HCT116 (cell line): Measurements from ENCODE around the gene CLIC3. TPM values are rescaled to one million over a fixed set of nuclear protein-coding genes. Genes with fewer than 3 reads are reported as not detected.

Experiments
- ATAC-seq: fragments of 200-7000 bp; cut with Tn5 transposase; 2 replicates; pipeline ENCODE4 v1.9.1; 2020; ENCODE audit warnings: mild to moderate bottlenecking, moderate library complexity
- BruUV-seq: library from RNA; stranded (reverse); fragments of 400-500 nt; replicated peaks from 2 replicates; lab custom pipeline; 2021; lab: Mats Ljungman, UMichigan
- CTCF ChIA-PET: fragments of 300-600 bp; sonication (Branson Sonifier 250); formaldehyde crosslinking; loops from one replicate; lab custom pipeline; 2021; ENCODE audit warnings: antibody characterized with exemption; lab: Charles Lee
- POLR2A ChIA-PET: fragments of 300-600, 350-600 bp; sonication (Branson Sonifier 250); formaldehyde crosslinking; loops from one replicate; lab custom pipeline; 2021; ENCODE audit warnings: antibody characterized with exemption; lab: Charles Lee
- RAD21 ChIA-PET, 2 experiments: fragments of 300-600 bp; sonication (Branson Sonifier 250); formaldehyde crosslinking; loops; one replicate each; lab custom pipeline; 2023; ENCODE audit warnings: low total read pairs in 2 of 2; ENCODE audit not compliant: uncharacterized antibody in 2 of 2, unreplicated experiment in 2 of 2, low non-redundant PET in 1 of 2; lab: Charles Lee
- DNase-seq: peaks from one replicate; pipeline ENCODE4 v3.0.0-alpha.2; 2010; ENCODE audit warnings: low read depth, low spot score
- H2AFZ ChIP-seq: fragments of 200-600 bp; shearing (Covaris generic), sonication (generic); 2 replicates; pipeline ENCODE4 v1.6.1; 2017; ENCODE audit warnings: low read depth, mixed run types, mixed read lengths, antibody characterized with exemption, low read length; ENCODE audit not compliant: poor library complexity, severe bottlenecking
- H3K27ac ChIP-seq: 2 replicates; pipeline ENCODE4 v1.5.1; 2012; ENCODE audit warnings: low read depth, low read length
- H3K27me3 ChIP-seq: fragments of 200-600 bp; sonication (generic); 2 replicates; pipeline ENCODE4 v1.6.1; 2016; ENCODE audit warnings: mixed run types, low read length, mixed read lengths; ENCODE audit not compliant: insufficient read depth
- H3K36me3 ChIP-seq, 2 experiments: fragments of 200-500 bp in 1 of 2; fragments of 200-600 bp in 1 of 2; sonication (Bioruptor generic) in 1 of 2; sonication (generic) in 1 of 2; 2 replicates each; pipeline versions ENCODE4 v1.5.1 to v1.6.1; 2014 to 2016; ENCODE audit warnings: low read length in 2 of 2, inconsistent platforms in 1 of 2, mixed read lengths in 1 of 2, mixed run types in 1 of 2; ENCODE audit not compliant: insufficient read depth in 2 of 2, control insufficient read depth in 1 of 2
- H3K4me1 ChIP-seq, 2 experiments: fragments of 200-600 bp in 1 of 2; sonication (generic) in 1 of 2; 2 replicates each; pipeline versions ENCODE4 v1.5.1 to v1.6.1; 2012 to 2017; ENCODE audit warnings: low read length in 2 of 2, inconsistent platforms in 1 of 2, mild to moderate bottlenecking in 1 of 2, mixed read lengths in 1 of 2, mixed run types in 1 of 2, moderate library complexity in 1 of 2; ENCODE audit not compliant: insufficient read depth in 2 of 2, control insufficient read depth in 1 of 2
- H3K4me2 ChIP-seq: fragments of 200-600 bp; sonication (generic); 2 replicates; pipeline ENCODE4 v1.6.1; 2017; ENCODE audit warnings: mixed run types, low read length, mixed read lengths
- H3K4me3 ChIP-seq, 2 experiments: fragments of 200-600 bp in 1 of 2; sonication (generic) in 1 of 2; replicated peaks in 1 of 2; 2 replicates each; pipeline ENCODE4 v1.5.1; 2011 to 2016; ENCODE audit warnings: low read length in 2 of 2, control low read depth in 1 of 2, low read depth in 1 of 2, mild to moderate bottlenecking in 1 of 2, mixed read lengths in 1 of 2, mixed run types in 1 of 2
- H3K79me2 ChIP-seq: fragments of 200-600 bp; sonication (generic); 2 replicates; pipeline ENCODE4 v1.6.1; 2017; ENCODE audit warnings: mild to moderate bottlenecking, mixed run types, low read length, moderate library complexity, mixed read lengths; ENCODE audit not compliant: insufficient read depth
- H3K9ac ChIP-seq: fragments of 200-600 bp; sonication (generic); 2 replicates; pipeline ENCODE4 v1.6.1; 2016; ENCODE audit warnings: low read length, mixed read lengths
- H3K9me2 ChIP-seq: fragments of 200-600 bp; sonication (generic), shearing (Covaris generic); 2 replicates; pipeline ENCODE4 v1.6.1; 2017; ENCODE audit warnings: mixed run types, mild to moderate bottlenecking, moderate library complexity; ENCODE audit not compliant: insufficient read depth
- H3K9me3 ChIP-seq, 2 experiments: fragments of 200-500 bp in 1 of 2; fragments of 200-600 bp in 1 of 2; sonication (Bioruptor generic) in 1 of 2; sonication (generic) in 1 of 2; 2 replicates each; pipeline ENCODE4 v1.6.1; 2014 to 2017; ENCODE audit warnings: low read length in 2 of 2, mixed read lengths in 2 of 2, inconsistent platforms in 1 of 2, low read depth in 1 of 2, mild to moderate bottlenecking in 1 of 2, mixed run types in 1 of 2, moderate library complexity in 1 of 2; ENCODE audit not compliant: control insufficient read depth in 1 of 2, insufficient read depth in 1 of 2
- H4K20me1 ChIP-seq: fragments of 200-600 bp; sonication (generic), shearing (Covaris generic); 2 replicates; pipeline ENCODE4 v1.6.1; 2017; ENCODE audit warnings: mixed run types, mild to moderate bottlenecking, moderate library complexity; ENCODE audit not compliant: insufficient read depth
- ATF3 ChIP-seq: IDR thresholded peaks from 2 replicates; pipeline ENCODE4 v1.6.1; 2012
- CBX3 ChIP-seq: IDR thresholded peaks from 2 replicates; pipeline ENCODE4 v1.6.1; 2012; ENCODE audit warnings: low read depth
- CEBPB ChIP-seq: IDR thresholded peaks from 2 replicates; pipeline ENCODE4 v1.6.1; 2012; ENCODE audit warnings: low read depth
- EGR1 ChIP-seq: IDR thresholded peaks from 2 replicates; pipeline ENCODE4 v1.6.1; 2012; ENCODE audit warnings: low read depth
- ELF1 ChIP-seq: IDR thresholded peaks from 2 replicates; pipeline ENCODE4 v1.6.1; 2012; ENCODE audit warnings: low read depth, borderline replicate concordance
- EZH2 ChIP-seq: fragments of 200-600 bp; sonication (generic); IDR thresholded peaks from 2 replicates; pipeline ENCODE4 v1.6.1; 2017; ENCODE audit warnings: antibody characterized with exemption, mixed run types
- FOSL1 ChIP-seq: IDR thresholded peaks from 2 replicates; pipeline ENCODE4 v1.6.1; 2012; ENCODE audit warnings: low read depth
- MAX ChIP-seq: IDR thresholded peaks from 2 replicates; pipeline ENCODE4 v1.6.1; 2012
- POLR2A ChIP-seq: IDR thresholded peaks from 2 replicates; pipeline ENCODE4 v1.7.0; 2011; ENCODE audit warnings: borderline replicate concordance; ENCODE audit not compliant: insufficient read depth, insufficient read length; ENCODE audit errors: extremely low read depth
- POLR2AphosphoS5 ChIP-seq: IDR thresholded peaks from 2 replicates; pipeline ENCODE4 v1.6.1; 2011; ENCODE audit warnings: mild to moderate bottlenecking, low read depth, low read length, moderate library complexity
- RAD21 ChIP-seq: IDR thresholded peaks from 2 replicates; pipeline ENCODE4 v1.6.1; 2012; ENCODE audit warnings: low read depth, mild to moderate bottlenecking
- REST ChIP-seq: IDR thresholded peaks from 2 replicates; pipeline ENCODE4 v1.6.1; 2012; ENCODE audit warnings: low read depth
- SIN3A ChIP-seq: IDR thresholded peaks from 2 replicates; pipeline ENCODE4 v1.6.1; 2012; ENCODE audit warnings: low read depth
- ZBTB33 ChIP-seq: IDR thresholded peaks from 2 replicates; pipeline ENCODE4 v1.6.1; 2011; ENCODE audit warnings: mild to moderate bottlenecking, low read length, moderate library complexity; ENCODE audit not compliant: insufficient replicate concordance; ENCODE audit errors: extremely low read depth
- ZFX ChIP-seq: fragments of 450-650 bp; IDR thresholded peaks from 2 replicates; pipeline ENCODE4 v1.6.1; 2017
- intact Hi-C: fragments of 100-400 bp; cut with micrococcal nuclease; formaldehyde crosslinking; loops from 2 replicates; pipeline ENCODE4 v1.10.0; 2022
- total RNA-seq: library from RNA; stranded (reverse); gene quantifications from one replicate; pipeline ENCODE4 v1.2.1, GENCODE V29; 2021; ENCODE audit not compliant: unreplicated experiment

Gene CLIC3
- total RNA-seq, 1 experiment from 2014 or later: 8.4 TPM

GRCh38 chr9:137032858-137033257 is 36.5 kb upstream of the CLIC3 start:
- CTCF ChIA-PET: no interaction called here
- intact Hi-C loops: no loop called here
- ATAC-seq: no peak
- Histone ChIP-seq H3K4me3 (no peak overlapping the region), H3K9me3 (no peaks in the 10 kb centered on the region), H3K4me2 (no peak overlapping the region), H3K9me2 (no peaks in the 10 kb centered on the region), H3K4me1 (peaks cover 17 to 36% of the 10 kb centered on the region in 2 experiments), H3K36me3 (no peaks in the 10 kb centered on the region), H2AFZ (no peak overlapping the region), H3K27me3 (no peaks in the 10 kb centered on the region), H3K9ac (no peak overlapping the region), H3K27ac (no peak overlapping the region), H4K20me1 (no peaks in the 10 kb centered on the region), H3K79me2 (no peaks in the 10 kb centered on the region)
- DNase-seq: no peak
- POLR2A ChIA-PET: no interaction called here
- TF ChIP-seq EGR1: no peak
- TF ChIP-seq POLR2A: no peak
- no peak for TF ChIP-seq ZFX
- no peak for TF ChIP-seq MAX
- no peak for TF ChIP-seq ELF1
- no peak for TF ChIP-seq EZH2
- TF ChIP-seq CBX3: no peak
- TF ChIP-seq RAD21: no peak
- RAD21 ChIA-PET: no interaction called here
- BruUV-seq: no TSS peak

GRCh38 chr9:137031904-137032640 is 35.7 kb upstream of the CLIC3 start, which contains the start of gene FUT7:
Gene FUT7 (minus strand): TSS chr9:137032088. CDS start chr9:137031991, 97 bp downstream.
- DNase-seq (no peak), ATAC-seq (no peak)
- intact Hi-C loops: no loop called here
- H3K79me2 ChIP-seq: peaks cover 6% of the 10 kb centered on the region; the same call in 1 of the 2 replicates
- no peak within 1 kb of the TSS for H3K4me3 ChIP-seq
- peaks cover 19 to 41% of the 10 kb centered on the region in 2 experiments for H3K4me1 ChIP-seq
- no peak within 1 kb of the TSS for H3K27ac ChIP-seq
- no peak within 1 kb of the TSS for H3K9ac ChIP-seq
- no peaks in the 10 kb centered on the region for H3K27me3 ChIP-seq
- no TSS peak for BruUV-seq
- ChIA-PET RAD21 (interaction anchor here in 1 of 2 experiments (0.7 kb wide), 1 partner anchor 15 kb away, joined by 5 read pairs; no protein-coding TSS in a partner anchor), CTCF (interaction anchor here (0.8 kb wide), 2 partner anchors 84 to 190 kb away, joined by 3 to 4 read pairs; partner anchors contain the start of gene AJM1), POLR2A (no interaction called here)
- H3K9me2 ChIP-seq: no peaks in the 10 kb centered on the region
- no peaks in the 10 kb centered on the region for H4K20me1 ChIP-seq
- no peak within 1 kb of the TSS for H2AFZ ChIP-seq
- H3K36me3 ChIP-seq: no peaks in the 10 kb centered on the region
- H3K4me2 ChIP-seq: no peak within 1 kb of the TSS
- H3K9me3 ChIP-seq: no peaks in the 10 kb centered on the region
- no peak for TF ChIP-seq REST
- no peak for TF ChIP-seq EZH2
- TF ChIP-seq FOSL1: no peak
- no peak for TF ChIP-seq ZBTB33
- no peak for TF ChIP-seq SIN3A
- no peak for TF ChIP-seq EGR1
- no peak for TF ChIP-seq CEBPB
- no peak for TF ChIP-seq RAD21
- no peak for TF ChIP-seq POLR2AphosphoS5
- no peak for TF ChIP-seq ATF3
